ENCODE results near the gene KRT7.

The KRT7 gene

GRCh38 chr12:52186118-52186840 lies 46.8 kb upstream of the KRT7 start:
- H3K36me3 ChIP-seq = no peaks in the 10 kb centered on the region
- no peak overlapping the region for H3K27ac ChIP-seq
- no peaks in the 10 kb centered on the region for H3K9me3 ChIP-seq (ENCODE audit: severe bottlenecking)
- no peaks in the 10 kb centered on the region for H3K27me3 ChIP-seq (ENCODE audit: insufficient read depth, low read depth, severe bottlenecking)
- no peak overlapping the region for H3K4me3 ChIP-seq (ENCODE audit: low read depth, low read length)
- no peak for DNase-seq
- no peak for TF ChIP-seq CTCF (IDR thresholded peaks at IDR 0.05; ENCODE audit: low read depth, low read length)

GRCh38 chr12:52187206-52187605 lies 45.8 kb upstream of the KRT7 start:
- Histone ChIP-seq H3K27ac (no peak overlapping the region), H3K27me3 (ENCODE audit: insufficient read depth, low read depth, severe bottlenecking) (no peaks in the 10 kb centered on the region), H3K36me3 (no peaks in the 10 kb centered on the region), H3K4me3 (ENCODE audit: low read depth, low read length) (no peak overlapping the region), H3K9me3 (ENCODE audit: severe bottlenecking) (no peaks in the 10 kb centered on the region)
- TF ChIP-seq CTCF (IDR thresholded peaks at IDR 0.05; ENCODE audit: low read depth, low read length) = no peak
- no peak for DNase-seq

- H3K9me3 ChIP-seq (ENCODE audit: severe bottlenecking) = no peaks in the 10 kb centered on the region
- no peak for DNase-seq
- TF ChIP-seq CTCF (IDR thresholded peaks at IDR 0.05; ENCODE audit: low read depth, low read length) = no peak
- H3K27me3 ChIP-seq (ENCODE audit: insufficient read depth, low read depth, severe bottlenecking) = no peaks in the 10 kb centered on the region
- no peak overlapping the region for H3K4me3 ChIP-seq (ENCODE audit: low read depth, low read length)
- no peaks in the 10 kb centered on the region for H3K36me3 ChIP-seq
- H3K27ac ChIP-seq = no peak overlapping the region
These were observed 45.4 kb upstream of the KRT7 start for GRCh38 chr12:52187640-52188039.

GRCh38 chr12:52188658-52189057 lies 44.4 kb upstream of the KRT7 start:
- no peaks in the 10 kb centered on the region for H3K9me3 ChIP-seq (ENCODE audit: severe bottlenecking)
- no peak overlapping the region for H3K27ac ChIP-seq
- H3K4me3 ChIP-seq (ENCODE audit: low read depth, low read length) = no peak overlapping the region
- no peaks in the 10 kb centered on the region for H3K27me3 ChIP-seq (ENCODE audit: insufficient read depth, low read depth, severe bottlenecking)
- no peak for TF ChIP-seq CTCF (IDR thresholded peaks at IDR 0.05; ENCODE audit: low read depth, low read length)
- H3K36me3 ChIP-seq = no peaks in the 10 kb centered on the region
- no peak for DNase-seq

- Histone ChIP-seq H3K36me3 (no peaks in the 10 kb centered on the region), H3K27me3 (ENCODE audit: insufficient read depth, low read depth, severe bottlenecking) (no peaks in the 10 kb centered on the region), H3K9me3 (ENCODE audit: severe bottlenecking) (no peaks in the 10 kb centered on the region), H3K27ac (no peak overlapping the region), H3K4me3 (ENCODE audit: low read depth, low read length) (no peak overlapping the region)
- DNase-seq = no peak
- TF ChIP-seq CTCF (IDR thresholded peaks at IDR 0.05; ENCODE audit: low read depth, low read length) = no peak
These were observed 43.5 kb upstream of the KRT7 start for GRCh38 chr12:52189376-52190174.
